Myocyte (in vitro differentiated cells): ENCODE results near the gene AIFM3. TPM values are rescaled to one million over a fixed set of nuclear protein-coding genes. Genes with fewer than 3 reads are reported as not detected.

Source experiments
- DNase-seq: peaks from one replicate; pipeline ENCODE4 v3.0.0-alpha.2; 2012; ENCODE audit warnings: low read depth
- total RNA-seq: library from RNA; depleted of rRNA; stranded (reverse); fragments of >200 nt; gene quantifications from 2 replicates; pipeline ENCODE4 v1.2.3, GENCODE V29; 2014

Gene AIFM3
- total RNA-seq, 1 donor from 2014 or later = 0.13 TPM

GRCh38 chr22:20990184-20991180, 23.4 kb downstream of the AIFM3 start:
- DNase-seq = no peak

- DNase-seq = no peak
Observed at GRCh38 chr22:20991252-20992055, 24.4 kb downstream of the AIFM3 start.

GRCh38 chr22:20992056-20992442, 25.0 kb downstream of the AIFM3 start:
- DNase-seq = no peak

GRCh38 chr22:20992456-20993303, 25.6 kb downstream of the AIFM3 start:
- no peak for DNase-seq

- no peak for DNase-seq
Observed at GRCh38 chr22:20993304-20994127, 26.5 kb downstream of the AIFM3 start.

- no peak for DNase-seq
Observed at GRCh38 chr22:20994128-20994901, 27.3 kb downstream of the AIFM3 start.

GRCh38 chr22:20994902-20995241, 27.8 kb downstream of the AIFM3 start:
- no peak for DNase-seq

GRCh38 chr22:20995329-20996030, 28.4 kb downstream of the AIFM3 start:
- DNase-seq = no peak

- no peak for DNase-seq
Observed at GRCh38 chr22:20996031-20996410, 29.0 kb downstream of the AIFM3 start.

GRCh38 chr22:20996598-20997535, 29.8 kb downstream of the AIFM3 start:
- no peak for DNase-seq

GRCh38 chr22:20997536-20998257, 30.6 kb downstream of the AIFM3 start:
- no peak for DNase-seq

GRCh38 chr22:20998411-20999336, 31.6 kb downstream of the AIFM3 start:
- DNase-seq = no peak

- DNase-seq = no peak
Observed at GRCh38 chr22:20999350-21000206, 32.5 kb downstream of the AIFM3 start.

- no peak for DNase-seq
Observed at GRCh38 chr22:21000207-21000986, 33.3 kb downstream of the AIFM3 start.
